RWPE1 (cell line): ENCODE measurements around the gene ARHGEF7.

ENCODE experiments used
- CTCF ChIA-PET: fragments of 350-600 bp; sonication (Branson Sonifier 250); formaldehyde crosslinking; extraction: SDS; loops from one replicate; lab custom pipeline; 2021; lab: Yijun Ruan, JAX
- POLR2A ChIA-PET: fragments of 400-600 bp; formaldehyde crosslinking; extraction: SDS; loops from one replicate; lab custom pipeline; 2020; ENCODE audit warnings: antibody characterized with exemption; ENCODE audit not compliant: low non-redundant PET; lab: Yijun Ruan, JAX
- DNase-seq: peaks from one replicate; pipeline ENCODE4 v3.0.0; 2012; ENCODE audit warnings: low spot score
- H3K27ac ChIP-seq: fragments of 450-650 bp; 2 replicates; pipeline ENCODE4 v1.5.1; 2017
- TF ChIP-seq, protein P1 (sequence below): fragments of 450-650 bp; conservative IDR thresholded peaks from 2 replicates; pipeline ENCODE4 v1.5.1; 2017; ENCODE audit warnings: low read depth, mild to moderate bottlenecking

The ARHGEF7 gene

DNA sequence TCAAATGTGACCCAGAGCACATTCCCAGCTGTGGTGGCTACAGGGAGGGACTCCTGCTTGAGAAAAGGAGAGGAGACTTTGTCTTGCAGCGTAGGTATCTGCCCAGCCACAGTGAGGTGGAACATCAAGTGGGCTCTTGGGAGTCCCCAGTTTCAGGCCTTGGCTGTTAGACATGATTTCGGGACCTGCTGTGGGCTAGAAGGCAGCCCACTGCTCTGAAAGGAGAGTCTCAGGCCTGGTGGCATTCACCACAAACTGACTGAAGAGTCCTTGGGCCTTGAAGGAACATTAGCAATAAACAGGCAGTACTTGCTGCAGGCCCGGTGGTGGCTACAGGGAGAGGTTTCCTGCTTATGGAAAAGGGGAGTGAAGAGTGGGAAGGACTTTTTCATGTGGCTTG, 143.5 kb downstream of the ARHGEF7 start:
- POLR2A ChIA-PET: no interaction called here
- CTCF ChIA-PET: no interaction called here

DNA sequence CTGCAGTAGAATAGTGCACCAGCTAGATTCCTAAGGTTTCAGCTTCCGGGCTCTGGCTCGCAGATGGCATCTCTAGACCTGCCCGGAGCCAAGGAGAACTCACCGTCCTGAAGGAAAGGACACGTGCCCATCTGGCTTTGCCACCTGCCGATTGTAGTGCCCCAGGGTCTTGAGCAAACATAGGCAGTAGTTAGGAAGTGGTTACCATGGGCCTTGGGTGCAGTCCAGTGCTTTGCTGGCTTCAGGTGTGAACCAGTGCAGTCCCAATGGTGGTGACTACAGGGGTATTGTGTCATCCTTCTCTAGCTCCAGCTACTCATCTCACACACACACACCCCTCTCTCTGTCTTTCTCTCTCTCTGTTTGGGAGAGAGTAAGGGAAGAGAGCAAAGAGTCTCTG, 143.9 kb downstream of the ARHGEF7 start:
- no peak overlapping the region for H3K27ac ChIP-seq
- CTCF ChIA-PET: interaction anchor here (0.6 kb wide), 1 partner anchor 682 kb away, joined by 3 read pairs; no protein-coding TSS in a partner anchor
- POLR2A ChIA-PET: no interaction called here
- TF ChIP-seq, protein P1, sequence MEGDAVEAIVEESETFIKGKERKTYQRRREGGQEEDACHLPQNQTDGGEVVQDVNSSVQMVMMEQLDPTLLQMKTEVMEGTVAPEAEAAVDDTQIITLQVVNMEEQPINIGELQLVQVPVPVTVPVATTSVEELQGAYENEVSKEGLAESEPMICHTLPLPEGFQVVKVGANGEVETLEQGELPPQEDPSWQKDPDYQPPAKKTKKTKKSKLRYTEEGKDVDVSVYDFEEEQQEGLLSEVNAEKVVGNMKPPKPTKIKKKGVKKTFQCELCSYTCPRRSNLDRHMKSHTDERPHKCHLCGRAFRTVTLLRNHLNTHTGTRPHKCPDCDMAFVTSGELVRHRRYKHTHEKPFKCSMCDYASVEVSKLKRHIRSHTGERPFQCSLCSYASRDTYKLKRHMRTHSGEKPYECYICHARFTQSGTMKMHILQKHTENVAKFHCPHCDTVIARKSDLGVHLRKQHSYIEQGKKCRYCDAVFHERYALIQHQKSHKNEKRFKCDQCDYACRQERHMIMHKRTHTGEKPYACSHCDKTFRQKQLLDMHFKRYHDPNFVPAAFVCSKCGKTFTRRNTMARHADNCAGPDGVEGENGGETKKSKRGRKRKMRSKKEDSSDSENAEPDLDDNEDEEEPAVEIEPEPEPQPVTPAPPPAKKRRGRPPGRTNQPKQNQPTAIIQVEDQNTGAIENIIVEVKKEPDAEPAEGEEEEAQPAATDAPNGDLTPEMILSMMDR: no peak
- DNase-seq: no peak

More for the DNA sequence above, 143.5 kb downstream of the ARHGEF7 start:
- H3K27ac ChIP-seq: no peak overlapping the region
- TF ChIP-seq, protein P1: no peak
- no peak for DNase-seq

DNA sequence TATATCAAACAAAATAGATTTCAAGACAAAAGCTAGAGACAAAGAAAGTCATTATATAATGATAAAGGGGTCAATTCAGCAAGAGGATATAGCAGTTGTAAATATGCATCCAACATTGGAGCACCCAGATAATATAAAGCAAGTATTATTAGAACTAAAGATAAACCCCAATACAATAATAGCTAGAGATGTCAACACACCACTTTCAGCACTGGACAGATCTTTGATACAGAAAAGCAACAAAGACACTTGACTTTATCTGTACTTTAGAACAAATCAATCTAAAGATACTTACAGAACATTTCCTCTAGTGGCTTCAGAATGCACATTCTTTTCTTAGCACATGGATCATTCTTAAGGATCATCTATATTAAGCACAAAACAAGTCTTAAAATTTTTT, 146.2 kb downstream of the ARHGEF7 start:
- DNase-seq: no peak
- ChIA-PET POLR2A (no interaction called here), CTCF (interaction anchor here (1.1 kb wide), 1 partner anchor 11 kb away, joined by 3 read pairs; no protein-coding TSS in a partner anchor)
- H3K27ac ChIP-seq: no peak overlapping the region
- TF ChIP-seq, protein P1: no peak

DNA sequence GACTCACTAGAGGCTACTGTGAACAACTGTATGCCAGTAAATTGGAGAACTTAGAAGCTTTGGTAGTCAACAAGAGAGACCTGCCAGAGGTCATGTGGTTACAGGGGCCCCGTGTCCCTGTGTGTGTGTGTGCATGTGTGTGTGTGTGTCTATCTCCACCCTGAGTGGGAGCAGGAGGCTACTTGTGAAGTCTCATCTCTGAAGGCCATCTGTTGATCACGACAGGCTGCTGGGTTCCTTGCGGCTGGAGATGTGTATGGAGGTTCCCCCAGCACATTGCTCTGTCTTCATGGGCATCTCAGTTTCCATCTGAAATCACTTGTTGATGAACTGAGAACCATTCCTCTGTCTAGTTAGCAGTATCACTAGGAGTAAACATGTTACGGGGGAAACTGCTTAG, 147.2 kb downstream of the ARHGEF7 start:
- H3K27ac ChIP-seq: no peak overlapping the region
- ChIA-PET POLR2A (no interaction called here), CTCF (no interaction called here)
- TF ChIP-seq, protein P1: no peak
- DNase-seq: no peak

DNA sequence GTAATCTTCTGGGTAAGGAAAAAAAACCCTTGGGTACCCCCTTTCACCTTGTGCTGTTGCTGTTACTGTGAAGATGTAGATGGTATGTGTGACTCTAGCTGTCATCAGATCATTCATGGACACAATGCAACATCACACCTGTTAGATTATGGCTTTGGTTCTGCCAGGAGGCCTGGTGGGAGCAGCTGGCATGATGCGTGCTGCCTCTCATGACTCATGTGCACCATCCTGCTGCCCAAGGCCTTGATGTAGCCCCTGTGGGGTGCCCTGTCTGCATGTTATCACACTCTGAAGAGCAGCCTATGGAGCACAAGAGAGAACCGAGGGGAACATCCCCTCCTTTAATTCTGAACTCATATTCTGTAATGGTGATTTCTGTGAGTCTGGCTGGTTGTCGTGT, 147.6 kb downstream of the ARHGEF7 start:
- ChIA-PET CTCF (no interaction called here), POLR2A (no interaction called here)
- DNase-seq: no peak
- TF ChIP-seq, protein P1: no peak
- no peak overlapping the region for H3K27ac ChIP-seq

DNA sequence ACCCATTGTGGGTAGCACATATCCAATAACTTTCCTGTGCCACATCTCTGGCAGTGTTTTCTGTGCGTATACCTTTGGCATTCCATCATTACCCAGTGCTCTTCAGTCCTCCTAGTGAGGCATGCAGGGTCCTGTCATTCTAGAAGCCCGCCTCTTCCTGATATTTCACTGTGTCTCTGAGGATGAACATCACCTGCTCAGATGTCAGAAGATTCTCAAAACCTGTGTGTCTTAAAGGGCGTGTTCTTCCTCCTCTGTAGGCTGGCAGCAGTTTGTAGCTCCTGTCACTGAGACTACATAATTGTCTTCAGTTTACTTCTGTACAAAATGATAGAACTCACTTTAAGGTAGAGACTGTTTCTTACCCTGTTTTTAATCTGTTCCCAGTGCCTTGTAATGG, 148.5 kb downstream of the ARHGEF7 start:
- no peak for DNase-seq
- ChIA-PET CTCF (no interaction called here), POLR2A (no interaction called here)
- no peak overlapping the region for H3K27ac ChIP-seq
- TF ChIP-seq, protein P1: no peak
